Cardiac fibroblast (primary cell): ENCODE results near the gene TRAIP.

Experiments used
- DNase-seq, 2 donors: peaks; one replicate each; pipeline versions ENCODE4 v3.0.0 to v3.0.0-alpha.2; 2010; ENCODE audit warnings: low read depth in 2 of 2
- H3K4me3 ChIP-seq, 2 donors: replicated peaks in 1 of 2; 1 replicate in 1 of 2; 2 replicates in 1 of 2; pipeline ENCODE4 v1.5.1; 2011; ENCODE audit warnings: low read depth in 2 of 2, low read length in 2 of 2, mild to moderate bottlenecking in 2 of 2, moderate library complexity in 1 of 2
- CTCF ChIP-seq: IDR thresholded peaks from one replicate; pipeline ENCODE4 v1.5.1; 2011; ENCODE audit warnings: low read depth, mild to moderate bottlenecking, low read length, inconsistent platforms

Gene TRAIP

DNA sequence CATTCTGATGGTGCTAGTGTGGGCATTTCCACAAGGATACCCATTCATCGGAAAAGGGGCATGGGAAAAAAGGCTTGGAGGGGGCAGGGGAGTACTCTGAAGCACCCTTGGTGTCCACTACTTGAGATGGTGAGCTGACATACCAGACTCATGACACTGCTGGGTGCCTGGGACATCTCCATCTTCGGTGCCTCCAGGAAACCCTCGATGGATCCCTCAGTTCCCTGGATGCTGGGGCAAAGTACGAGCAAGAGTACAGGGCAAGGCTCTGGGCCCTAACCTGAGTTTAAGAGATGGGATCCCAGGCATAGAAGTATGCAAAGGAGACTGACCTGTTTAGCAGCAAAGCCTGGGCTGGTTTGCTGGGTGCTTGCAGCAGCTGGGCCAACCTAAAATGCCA lies 64.8 kb downstream of the TRAIP start:
- H3K4me3 ChIP-seq, result no peak overlapping the region
- no peak for DNase-seq
- TF ChIP-seq CTCF, result no peak

DNA sequence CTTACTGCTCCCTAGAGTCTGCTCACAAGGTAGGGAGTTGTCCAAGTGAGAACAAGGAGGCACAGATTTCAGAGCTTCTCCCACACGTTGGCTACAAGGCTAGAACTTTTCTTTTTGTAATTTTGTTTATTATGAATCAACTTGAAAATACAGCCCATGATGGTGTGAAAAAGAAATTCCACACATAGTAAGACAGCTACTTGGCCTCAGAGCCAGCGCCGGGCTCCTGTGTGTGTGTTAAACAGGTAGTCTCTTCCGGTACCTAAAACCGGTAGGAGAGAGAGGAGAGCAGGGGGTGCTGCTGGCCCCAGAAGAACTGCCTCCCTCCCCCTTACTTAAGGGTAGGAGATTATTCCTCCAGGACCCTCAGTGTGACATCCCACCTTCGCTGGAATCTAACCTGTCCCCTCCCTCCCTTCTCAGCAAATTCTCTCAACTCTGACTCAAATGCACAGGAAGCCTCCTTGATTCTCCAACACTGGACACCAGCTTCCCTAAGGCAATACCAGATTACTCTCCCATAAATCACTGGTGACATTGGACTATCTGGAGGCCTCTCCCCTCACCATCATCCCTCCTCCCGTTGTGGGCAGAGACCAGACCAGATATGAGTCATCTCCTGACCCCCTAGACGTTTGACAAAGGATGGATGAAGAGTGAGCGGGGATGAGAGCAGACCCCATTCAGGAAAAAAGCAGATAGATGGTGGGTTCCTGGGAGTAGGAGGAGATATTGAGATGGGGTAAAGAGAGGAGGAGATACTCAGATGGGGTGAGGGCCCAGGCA lies 65.5 kb downstream of the TRAIP start:
- H3K4me3 ChIP-seq, result no peak overlapping the region
- DNase-seq, result no peak
- no peak for TF ChIP-seq CTCF

DNA sequence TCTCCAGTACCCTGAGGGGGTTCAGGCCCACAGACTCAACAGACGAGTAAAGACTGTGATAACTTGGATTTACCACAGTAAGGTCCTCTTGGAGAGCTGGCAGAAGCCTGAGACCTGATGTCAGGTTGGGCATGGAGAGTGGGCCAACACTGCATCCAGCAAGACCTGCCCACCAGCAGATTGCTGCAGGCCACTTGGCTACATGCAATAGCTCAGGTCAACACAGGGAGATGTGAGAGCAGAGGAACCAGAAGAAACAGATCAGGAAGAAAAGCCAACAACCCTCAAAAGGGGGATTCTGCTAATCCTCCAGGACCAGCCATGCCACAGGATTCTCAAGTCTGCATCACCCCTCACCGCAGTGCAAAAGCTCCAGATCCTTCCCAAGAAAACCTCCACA lies 68.3 kb downstream of the TRAIP start:
- no peak for DNase-seq
- no peak for TF ChIP-seq CTCF
- no peak overlapping the region for H3K4me3 ChIP-seq

DNA sequence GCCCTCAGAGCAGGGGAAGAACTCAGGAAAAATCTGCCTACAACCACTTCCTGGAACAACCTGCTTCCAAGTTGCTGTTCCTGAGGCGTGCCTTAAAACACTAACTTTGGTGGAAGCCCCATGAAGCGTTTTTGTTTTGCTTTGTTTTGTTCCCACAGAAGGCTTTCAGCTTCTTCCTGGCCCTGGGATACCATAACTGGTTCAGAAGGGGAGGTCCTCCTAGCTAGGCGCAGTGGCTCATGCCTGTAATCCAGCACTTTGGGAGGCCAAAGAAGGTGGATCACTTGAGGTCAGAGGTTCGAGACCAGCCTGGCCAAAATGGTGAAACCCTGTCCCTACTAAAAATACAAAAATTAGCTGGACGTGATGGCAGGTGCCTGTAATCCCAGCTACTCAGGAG lies 68.8 kb downstream of the TRAIP start:
- no peak overlapping the region for H3K4me3 ChIP-seq
- no peak for DNase-seq
- TF ChIP-seq CTCF, result no peak

DNA sequence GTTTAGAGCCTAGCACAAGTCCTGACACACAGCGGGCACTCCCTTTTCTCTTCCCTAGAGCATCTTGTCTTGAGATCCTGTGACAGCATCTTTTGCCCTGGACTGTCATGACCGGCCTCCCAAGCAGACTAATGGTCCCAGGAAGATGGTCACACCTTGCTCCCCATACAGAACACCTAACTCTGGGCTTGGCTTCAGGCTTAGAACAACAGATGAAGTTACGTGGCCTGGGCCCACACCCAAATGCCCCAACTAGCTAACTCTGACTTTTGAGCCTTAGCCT lies 69.2 kb downstream of the TRAIP start:
- DNase-seq, result no peak
- no peak for TF ChIP-seq CTCF

GRCh38 chr3:49786357-49787181 lies 69.8 kb downstream of the TRAIP start, which contains the start of gene IP6K1:
TSS of gene IP6K1 (minus strand) at chr3:49786542. CDS start at chr3:49748040, 38,502 bp downstream.
- DNase-seq, result peak; percentile 100
- peak within 1 kb of the TSS; percentile 88 for H3K4me3 ChIP-seq
- TF ChIP-seq CTCF, result no peak

More for the DNA sequence above, 69.2 kb downstream of the TRAIP start:
- H3K4me3 ChIP-seq, result peak overlapping the region in 1 of 2 donors; percentile 46
